HepG2 (cell line): Measurements from ENCODE around the gene CDK5RAP2. TPM values are rescaled to one million over a fixed set of nuclear protein-coding genes. Genes with fewer than 3 reads are reported as not detected.

Experiments
- BCL6 ChIP-seq: IDR thresholded peaks from 2 replicates; pipeline ENCODE4 v1.6.1; 2016; ENCODE audit warnings: missing genetic modification reagents, missing compliant biosample characterization
- ESRRA ChIP-seq: sonication (generic); formaldehyde crosslinking; IDR thresholded peaks from 2 replicates; pipeline ENCODE4 v1.5.1; 2020; ENCODE audit warnings: mild to moderate bottlenecking, low read depth, missing genetic modification reagents
- EZH2 ChIP-seq: conservative IDR thresholded peaks from 2 replicates; pipeline ENCODE4 v1.6.1; 2012; ENCODE audit warnings: mild to moderate bottlenecking, low read depth, low read length, moderate library complexity
- JUND ChIP-seq: sonication (generic); formaldehyde crosslinking; IDR thresholded peaks from 2 replicates; pipeline ENCODE4 v1.8.0; 2022; ENCODE audit warnings: mild to moderate bottlenecking, missing genetic modification reagents
- MED13 ChIP-seq: sonication (generic); formaldehyde crosslinking; IDR thresholded peaks from 2 replicates; pipeline ENCODE4 v1.5.0; 2020; ENCODE audit warnings: missing genetic modification reagents
- MEIS2 ChIP-seq: sonication (generic); formaldehyde crosslinking; IDR thresholded peaks from 2 replicates; pipeline ENCODE4 v1.9.0; 2021; ENCODE audit warnings: mild to moderate bottlenecking, missing genetic modification reagents
- REL ChIP-seq: sonication (generic); formaldehyde crosslinking; conservative IDR thresholded peaks from 2 replicates; pipeline ENCODE4 v1.8.0; 2022; ENCODE audit warnings: mild to moderate bottlenecking, missing genetic modification reagents, moderate library complexity
- RFX3 ChIP-seq: IDR thresholded peaks from 2 replicates; pipeline ENCODE4 v1.6.1; 2016; ENCODE audit warnings: missing biosample characterization, missing genetic modification reagents
- SIN3A ChIP-seq: IDR thresholded peaks from 2 replicates; pipeline ENCODE4 v1.6.1; 2011; ENCODE audit warnings: low read depth, mild to moderate bottlenecking, control low read depth, low read length, borderline replicate concordance
- SIX1 ChIP-seq: sonication (generic); formaldehyde crosslinking; IDR thresholded peaks from 2 replicates; pipeline ENCODE4 v1.4.0; 2020; ENCODE audit warnings: missing genetic modification reagents, borderline replicate concordance
- SMAD1 ChIP-seq: sonication (generic); formaldehyde crosslinking; IDR thresholded peaks from 2 replicates; pipeline ENCODE4 v1.4.0; 2020; ENCODE audit warnings: missing genetic modification reagents, low read depth, mild to moderate bottlenecking, borderline replicate concordance
- SRSF4 ChIP-seq: fragments of 200-400 bp; formaldehyde crosslinking; IDR thresholded peaks from one replicate; pipeline ENCODE4 v1.6.1; 2018; ENCODE audit warnings: mild to moderate bottlenecking, low read depth, low read length, moderate library complexity; ENCODE audit not compliant: poor library complexity, severe bottlenecking
- TBX3 ChIP-seq: fragments of 450-650 bp; IDR thresholded peaks from 2 replicates; pipeline ENCODE4 v1.6.1; 2017; ENCODE audit warnings: antibody characterized with exemption, mild to moderate bottlenecking, inconsistent platforms, borderline replicate concordance
- ZMYM2 ChIP-seq: sonication (generic); formaldehyde crosslinking; IDR thresholded peaks from 2 replicates; pipeline ENCODE4 v1.8.0; 2022; ENCODE audit warnings: mild to moderate bottlenecking, missing genetic modification reagents
- ZNF256 ChIP-seq: sonication (generic); formaldehyde crosslinking; conservative IDR thresholded peaks from 2 replicates; pipeline ENCODE4 v1.4.0; 2020; ENCODE audit warnings: missing genetic modification reagents
- ZNF3 ChIP-seq: IDR thresholded peaks from 2 replicates; pipeline ENCODE4 v1.7.0; 2017; ENCODE audit warnings: inconsistent platforms
- ZNF335 ChIP-seq: sonication (generic); formaldehyde crosslinking; IDR thresholded peaks from 2 replicates; pipeline ENCODE4 v1.4.0; 2020; ENCODE audit warnings: missing genetic modification reagents
- ZNF383 ChIP-seq: sonication (generic); formaldehyde crosslinking; IDR thresholded peaks from 2 replicates; pipeline ENCODE4 v1.4.0; 2020; ENCODE audit warnings: missing genetic modification reagents, mild to moderate bottlenecking, borderline replicate concordance
- ZNF713 ChIP-seq: sonication (generic); formaldehyde crosslinking; IDR thresholded peaks from 2 replicates; pipeline ENCODE4 v1.4.0; 2020; ENCODE audit warnings: mild to moderate bottlenecking, missing genetic modification reagents
- polyA plus RNA-seq, 8 experiments: library from polyadenylated mRNA; depleted of rRNA in 3 of 8; stranded (reverse) in 7 of 8; unstranded in 1 of 8; fragments of >200 nt; fragmentation: Illumina TruSeq in 4 of 8; extraction: Trizol in 4 of 8; gene quantifications; 2 replicates each; pipeline versions ENCODE4 v1.2.1 to v1.2.3, GENCODE V29; 2011 to 2016; ENCODE audit warnings: low read depth in 4 of 8, missing spikeins in 1 of 8, mixed read lengths in 1 of 8; ENCODE audit not compliant: insufficient read depth in 1 of 8
- total RNA-seq, 5 experiments: library from RNA; depleted of rRNA; stranded (reverse); fragments of >200 nt; fragmentation: Illumina TruSeq; extraction: Trizol; gene quantifications; 2 replicates each; pipeline ENCODE4 v1.2.3, GENCODE V29; 2016; ENCODE audit warnings: low read depth in 1 of 5
- TF ChIP-seq, protein P1 (sequence below): sonication (generic); formaldehyde crosslinking; IDR thresholded peaks from 2 replicates; pipeline ENCODE4 v1.4.0; 2020; ENCODE audit warnings: mild to moderate bottlenecking, low read depth, missing genetic modification reagents
- TF ChIP-seq, protein P2 (sequence below): fragments of 450-650 bp; IDR thresholded peaks from 2 replicates; pipeline ENCODE4 v1.6.1; 2017; ENCODE audit warnings: mild to moderate bottlenecking
- TF ChIP-seq, protein P3 (sequence below): sonication (generic); formaldehyde crosslinking; IDR thresholded peaks from 2 replicates; pipeline ENCODE4 v1.4.0; 2020; ENCODE audit warnings: mild to moderate bottlenecking, missing genetic modification reagents
- TF ChIP-seq, protein P4 (sequence below): sonication (generic); formaldehyde crosslinking; IDR thresholded peaks from 2 replicates; pipeline ENCODE4 v1.4.0; 2020; ENCODE audit warnings: missing genetic modification reagents, mild to moderate bottlenecking, borderline replicate concordance
- TF ChIP-seq, protein P5 (sequence below): sonication (generic); formaldehyde crosslinking; IDR thresholded peaks from 2 replicates; pipeline ENCODE4 v1.5.1; 2020; ENCODE audit warnings: missing genetic modification reagents, mild to moderate bottlenecking, borderline replicate concordance

CDK5RAP2 gene
- total and polyA plus RNA-seq, 2 of the 13 experiments (the other 11 are each of a cell fraction or from before 2014, with no cell fraction given): 31.8 to 42.2 TPM

DNA sequence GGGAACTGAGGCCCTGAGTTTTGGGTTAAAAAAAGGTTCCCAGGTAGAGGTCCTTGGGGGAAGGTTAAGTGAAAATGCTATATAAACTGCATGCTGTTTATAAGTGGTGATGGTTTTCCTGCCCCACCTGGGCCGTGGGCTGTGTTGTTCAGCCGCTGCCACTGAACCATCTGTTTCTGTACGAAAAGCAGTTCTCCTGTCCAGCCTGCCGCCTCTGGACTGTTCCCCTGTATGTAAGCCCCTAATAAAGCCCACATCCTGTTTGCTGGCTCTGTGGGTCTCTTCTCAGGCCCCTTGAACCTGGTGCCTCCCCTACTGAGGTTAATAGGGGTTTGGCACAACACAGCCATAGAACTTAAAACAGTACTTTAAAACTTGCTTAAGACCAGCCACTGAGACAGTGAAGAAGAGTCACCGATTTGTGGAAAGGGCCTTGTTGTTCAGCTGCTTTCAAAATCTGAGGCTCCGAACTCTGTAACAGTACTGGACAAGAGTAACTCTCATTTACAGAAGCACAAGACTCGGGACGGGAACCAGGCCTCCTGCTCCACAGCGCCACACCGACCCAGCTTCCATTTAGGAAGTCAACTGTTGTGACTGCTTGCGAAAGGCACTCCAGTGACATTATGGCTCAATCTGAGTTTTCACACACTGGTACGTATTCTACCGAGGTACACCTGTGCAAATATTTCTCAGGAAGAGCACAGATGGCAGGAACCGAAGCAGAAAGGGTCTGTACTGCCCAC, 192.5 kb downstream of the CDK5RAP2 start (continued):
- no peak for TF ChIP-seq ZMYM2 (CRISPR knock-in tag)
- no peak for TF ChIP-seq SIX1 (CRISPR knock-in tag)
- TF ChIP-seq, protein P1, sequence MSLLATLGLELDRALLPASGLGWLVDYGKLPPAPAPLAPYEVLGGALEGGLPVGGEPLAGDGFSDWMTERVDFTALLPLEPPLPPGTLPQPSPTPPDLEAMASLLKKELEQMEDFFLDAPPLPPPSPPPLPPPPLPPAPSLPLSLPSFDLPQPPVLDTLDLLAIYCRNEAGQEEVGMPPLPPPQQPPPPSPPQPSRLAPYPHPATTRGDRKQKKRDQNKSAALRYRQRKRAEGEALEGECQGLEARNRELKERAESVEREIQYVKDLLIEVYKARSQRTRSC (CRISPR knock-in tag): no peak
- TF ChIP-seq JUND (CRISPR knock-in tag): 0 out of 2 replicates have a peak, but pooled peaks have one; percentile 11
- no peak for TF ChIP-seq MED13 (CRISPR knock-in tag)
- TF ChIP-seq, protein P2, sequence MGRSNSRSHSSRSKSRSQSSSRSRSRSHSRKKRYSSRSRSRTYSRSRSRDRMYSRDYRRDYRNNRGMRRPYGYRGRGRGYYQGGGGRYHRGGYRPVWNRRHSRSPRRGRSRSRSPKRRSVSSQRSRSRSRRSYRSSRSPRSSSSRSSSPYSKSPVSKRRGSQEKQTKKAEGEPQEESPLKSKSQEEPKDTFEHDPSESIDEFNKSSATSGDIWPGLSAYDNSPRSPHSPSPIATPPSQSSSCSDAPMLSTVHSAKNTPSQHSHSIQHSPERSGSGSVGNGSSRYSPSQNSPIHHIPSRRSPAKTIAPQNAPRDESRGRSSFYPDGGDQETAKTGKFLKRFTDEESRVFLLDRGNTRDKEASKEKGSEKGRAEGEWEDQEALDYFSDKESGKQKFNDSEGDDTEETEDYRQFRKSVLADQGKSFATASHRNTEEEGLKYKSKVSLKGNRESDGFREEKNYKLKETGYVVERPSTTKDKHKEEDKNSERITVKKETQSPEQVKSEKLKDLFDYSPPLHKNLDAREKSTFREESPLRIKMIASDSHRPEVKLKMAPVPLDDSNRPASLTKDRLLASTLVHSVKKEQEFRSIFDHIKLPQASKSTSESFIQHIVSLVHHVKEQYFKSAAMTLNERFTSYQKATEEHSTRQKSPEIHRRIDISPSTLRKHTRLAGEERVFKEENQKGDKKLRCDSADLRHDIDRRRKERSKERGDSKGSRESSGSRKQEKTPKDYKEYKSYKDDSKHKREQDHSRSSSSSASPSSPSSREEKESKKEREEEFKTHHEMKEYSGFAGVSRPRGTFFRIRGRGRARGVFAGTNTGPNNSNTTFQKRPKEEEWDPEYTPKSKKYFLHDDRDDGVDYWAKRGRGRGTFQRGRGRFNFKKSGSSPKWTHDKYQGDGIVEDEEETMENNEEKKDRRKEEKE: no peak
- TF ChIP-seq ZNF713 (CRISPR knock-in tag): no peak
- TF ChIP-seq MEIS2: no peak
- TF ChIP-seq SRSF4: no peak
- TF ChIP-seq, protein P3, sequence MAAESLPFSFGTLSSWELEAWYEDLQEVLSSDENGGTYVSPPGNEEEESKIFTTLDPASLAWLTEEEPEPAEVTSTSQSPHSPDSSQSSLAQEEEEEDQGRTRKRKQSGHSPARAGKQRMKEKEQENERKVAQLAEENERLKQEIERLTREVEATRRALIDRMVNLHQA: no peak
- no peak for TF ChIP-seq RFX3
- TF ChIP-seq ZNF256 (CRISPR knock-in tag): no peak
- no peak for TF ChIP-seq ZNF335 (CRISPR knock-in tag)
- TF ChIP-seq REL (CRISPR knock-in tag): no peak
- TF ChIP-seq BCL6 (CRISPR knock-in tag): peak; percentile 52
- no peak for TF ChIP-seq EZH2
- no peak for TF ChIP-seq SMAD1 (CRISPR knock-in tag)
- no peak for TF ChIP-seq ZNF3 (CRISPR knock-in tag)
- TF ChIP-seq ESRRA: no peak
- TF ChIP-seq, protein P4, sequence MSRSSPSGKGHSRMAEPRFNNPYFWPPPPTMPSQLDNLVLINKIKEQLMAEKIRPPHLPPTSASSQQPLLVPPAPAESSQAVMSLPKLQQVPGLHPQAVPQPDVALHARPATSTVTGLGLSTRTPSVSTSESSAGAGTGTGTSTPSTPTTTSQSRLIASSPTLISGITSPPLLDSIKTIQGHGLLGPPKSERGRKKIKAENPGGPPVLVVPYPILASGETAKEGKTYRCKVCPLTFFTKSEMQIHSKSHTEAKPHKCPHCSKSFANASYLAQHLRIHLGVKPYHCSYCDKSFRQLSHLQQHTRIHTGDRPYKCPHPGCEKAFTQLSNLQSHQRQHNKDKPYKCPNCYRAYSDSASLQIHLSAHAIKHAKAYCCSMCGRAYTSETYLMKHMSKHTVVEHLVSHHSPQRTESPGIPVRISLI (CRISPR knock-in tag): no peak
- TF ChIP-seq, protein P5, sequence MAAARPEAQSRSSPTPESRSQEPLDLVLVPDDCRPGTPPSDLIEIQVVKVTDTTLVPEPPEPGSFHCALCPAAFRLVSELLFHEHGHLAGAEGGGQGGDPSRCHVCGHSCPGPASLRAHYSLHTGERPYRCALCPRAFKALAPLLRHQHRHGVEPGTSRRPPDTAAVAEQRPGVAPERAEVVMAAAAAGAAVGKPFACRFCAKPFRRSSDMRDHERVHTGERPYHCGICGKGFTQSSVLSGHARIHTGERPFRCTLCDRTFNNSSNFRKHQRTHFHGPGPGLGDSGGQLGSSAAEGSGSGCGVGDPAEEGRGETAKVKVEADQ (CRISPR knock-in tag): no peak
- no peak for TF ChIP-seq TBX3
- TF ChIP-seq SIN3A: no peak
- TF ChIP-seq ZNF383 (CRISPR knock-in tag): no peak
